SK-N-SH treated with all-trans-retinoic acid at 6 μM for 48 hours (cell line): Measurements from ENCODE around the gene ZNF701.
"Not testable (repeated sequence)": the region's sequence is repeated elsewhere in the genome, so short reads cannot be mapped to it uniquely, and the experiment has no call there.

Experiments
- ATAC-seq: fragments of 200-7000 bp; cut with Tn5 transposase; 3 replicates; pipeline ENCODE4 v1.9.1; 2020; ENCODE audit warnings: mild to moderate bottlenecking, moderate library complexity
- ARNTL ChIP-seq: fragments of 450-650 bp; formaldehyde crosslinking; IDR thresholded peaks from 2 replicates; pipeline ENCODE4 v1.5.0; 2020; ENCODE audit warnings: low read depth, mild to moderate bottlenecking, moderate library complexity, borderline replicate concordance
- BACH2 ChIP-seq: fragments of 250-450 bp; sonication (Bioruptor Pico); IDR thresholded peaks from 2 replicates; pipeline ENCODE4 v1.9.0; 2021; ENCODE audit warnings: mild to moderate bottlenecking, borderline replicate concordance
- CSDC2 ChIP-seq: fragments of 250-450 bp; sonication (Bioruptor Pico); IDR thresholded peaks from 2 replicates; pipeline ENCODE4 v1.5.0; 2020; ENCODE audit warnings: mild to moderate bottlenecking, moderate library complexity
- ESRRG ChIP-seq: fragments of 250-450 bp; sonication (Bioruptor Pico); IDR thresholded peaks from 2 replicates; pipeline ENCODE4 v1.6.1; 2021; ENCODE audit warnings: mild to moderate bottlenecking
- GLIS3 ChIP-seq: fragments of 250-450 bp; sonication (Bioruptor Pico); IDR thresholded peaks from 2 replicates; pipeline ENCODE4 v1.5.0; 2020; ENCODE audit warnings: mild to moderate bottlenecking, moderate library complexity
- ISL1 ChIP-seq: fragments of 250-450 bp; sonication (Bioruptor Pico); IDR thresholded peaks from 2 replicates; pipeline ENCODE4 v2.1.2; 2022; ENCODE audit warnings: mild to moderate bottlenecking, moderate library complexity
- OSR1 ChIP-seq: fragments of 250-450 bp; sonication (Bioruptor Pico); IDR thresholded peaks from 2 replicates; pipeline ENCODE4 v1.8.0; 2022; ENCODE audit warnings: moderate library complexity, mild to moderate bottlenecking, inconsistent platforms
- PPARA ChIP-seq: fragments of 250-450 bp; sonication (Bioruptor Pico); IDR thresholded peaks from 2 replicates; pipeline ENCODE4 v1.5.0; 2020; ENCODE audit warnings: mild to moderate bottlenecking, borderline replicate concordance
- SNAI2 ChIP-seq: fragments of 250-450 bp; sonication (Bioruptor Pico); IDR thresholded peaks from 2 replicates; pipeline ENCODE4 v1.5.0; 2020; ENCODE audit warnings: mild to moderate bottlenecking, moderate library complexity
- TCF4 ChIP-seq: fragments of 250-450 bp; sonication (Bioruptor Pico); IDR thresholded peaks from 2 replicates; pipeline ENCODE4 v1.8.0; 2021; ENCODE audit warnings: mild to moderate bottlenecking, moderate library complexity, borderline replicate concordance
- TOX ChIP-seq: fragments of 250-450 bp; sonication (Bioruptor Pico); IDR thresholded peaks from 2 replicates; pipeline ENCODE4 v1.8.0; 2021; ENCODE audit warnings: mild to moderate bottlenecking, moderate library complexity, borderline replicate concordance
- ZC3H10 ChIP-seq: fragments of 250-450 bp; sonication (Bioruptor Pico); IDR thresholded peaks from 2 replicates; pipeline ENCODE4 v1.5.1; 2021; ENCODE audit warnings: mild to moderate bottlenecking, moderate library complexity
- ZFP3 ChIP-seq: fragments of 250-450 bp; sonication (Bioruptor Pico); IDR thresholded peaks from 2 replicates; pipeline ENCODE4 v1.5.0; 2020; ENCODE audit warnings: mild to moderate bottlenecking, moderate library complexity
- ZFP30 ChIP-seq: fragments of 450-650 bp; formaldehyde crosslinking; IDR thresholded peaks from 2 replicates; pipeline ENCODE4 v1.5.0; 2022; ENCODE audit warnings: mild to moderate bottlenecking, moderate library complexity
- ZNF565 ChIP-seq: fragments of 450-650 bp; formaldehyde crosslinking; conservative IDR thresholded peaks from 2 replicates; pipeline ENCODE4 v1.5.0; 2020; ENCODE audit warnings: low read depth, mild to moderate bottlenecking, moderate library complexity
- ZNF70 ChIP-seq: fragments of 450-650 bp; formaldehyde crosslinking; IDR thresholded peaks from 2 replicates; pipeline ENCODE4 v1.5.0; 2020; ENCODE audit warnings: mild to moderate bottlenecking, moderate library complexity
- ZNF8 ChIP-seq: fragments of 450-650 bp; formaldehyde crosslinking; IDR thresholded peaks from 2 replicates; pipeline ENCODE4 v1.5.0; 2020; ENCODE audit warnings: mild to moderate bottlenecking, moderate library complexity
- TF ChIP-seq, protein P1 (sequence below): fragments of 250-450 bp; sonication (Bioruptor Pico); IDR thresholded peaks from 2 replicates; pipeline ENCODE4 v1.8.0; 2020; ENCODE audit warnings: mild to moderate bottlenecking, moderate library complexity, borderline replicate concordance
- TF ChIP-seq, protein P2 (sequence below): fragments of 250-450 bp; sonication (Bioruptor Pico); IDR thresholded peaks from 2 replicates; pipeline ENCODE4 v1.8.0; 2021; ENCODE audit warnings: low read depth, mild to moderate bottlenecking, moderate library complexity, borderline replicate concordance
- TF ChIP-seq, protein P3 (sequence below): fragments of 250-450 bp; sonication (Bioruptor Pico); IDR thresholded peaks from 2 replicates; pipeline ENCODE4 v1.5.1; 2020; ENCODE audit warnings: low read depth, mild to moderate bottlenecking, moderate library complexity
- TF ChIP-seq, protein P4 (sequence below): fragments of 250-450 bp; sonication (Bioruptor Pico); IDR thresholded peaks from 2 replicates; pipeline ENCODE4 v1.5.1; 2021; ENCODE audit warnings: mild to moderate bottlenecking, moderate library complexity
- TF ChIP-seq, protein P5 (sequence below): fragments of 250-450 bp; sonication (Bioruptor Pico); IDR thresholded peaks from 2 replicates; pipeline ENCODE4 v1.5.0; 2020; ENCODE audit warnings: mild to moderate bottlenecking, moderate library complexity

The ZNF701 gene

DNA sequence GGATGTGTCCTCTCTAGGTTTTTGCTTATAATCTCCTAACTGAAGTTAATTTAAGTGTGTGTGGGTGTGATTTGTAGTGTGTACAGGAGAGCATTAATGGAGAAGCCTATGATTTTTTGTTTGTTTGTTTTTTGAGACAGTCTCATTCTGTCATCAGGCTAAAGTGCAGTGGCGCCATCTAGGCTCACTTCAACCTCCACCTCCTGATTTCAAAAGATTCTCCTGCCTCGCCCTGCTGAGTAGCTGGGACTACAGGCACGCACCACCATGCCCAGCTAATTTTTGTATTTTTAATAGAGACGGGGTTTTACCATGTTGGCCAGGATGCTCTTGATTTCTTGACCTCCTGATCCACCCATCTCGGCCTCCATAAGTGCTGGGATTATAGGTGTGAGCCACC, 20.6 kb downstream of the ZNF701 start:
- TF ChIP-seq ZC3H10 (CRISPR knock-in tag), result no peak
- TF ChIP-seq SNAI2 (CRISPR knock-in tag), result no peak
- TF ChIP-seq PPARA (CRISPR knock-in tag), result no peak
- TF ChIP-seq ZFP3, result no peak
- TF ChIP-seq ISL1 (CRISPR knock-in tag), result no peak
- no peak for TF ChIP-seq TCF4 (CRISPR knock-in tag)
- TF ChIP-seq BACH2 (CRISPR knock-in tag), result no peak
- TF ChIP-seq, protein P1, sequence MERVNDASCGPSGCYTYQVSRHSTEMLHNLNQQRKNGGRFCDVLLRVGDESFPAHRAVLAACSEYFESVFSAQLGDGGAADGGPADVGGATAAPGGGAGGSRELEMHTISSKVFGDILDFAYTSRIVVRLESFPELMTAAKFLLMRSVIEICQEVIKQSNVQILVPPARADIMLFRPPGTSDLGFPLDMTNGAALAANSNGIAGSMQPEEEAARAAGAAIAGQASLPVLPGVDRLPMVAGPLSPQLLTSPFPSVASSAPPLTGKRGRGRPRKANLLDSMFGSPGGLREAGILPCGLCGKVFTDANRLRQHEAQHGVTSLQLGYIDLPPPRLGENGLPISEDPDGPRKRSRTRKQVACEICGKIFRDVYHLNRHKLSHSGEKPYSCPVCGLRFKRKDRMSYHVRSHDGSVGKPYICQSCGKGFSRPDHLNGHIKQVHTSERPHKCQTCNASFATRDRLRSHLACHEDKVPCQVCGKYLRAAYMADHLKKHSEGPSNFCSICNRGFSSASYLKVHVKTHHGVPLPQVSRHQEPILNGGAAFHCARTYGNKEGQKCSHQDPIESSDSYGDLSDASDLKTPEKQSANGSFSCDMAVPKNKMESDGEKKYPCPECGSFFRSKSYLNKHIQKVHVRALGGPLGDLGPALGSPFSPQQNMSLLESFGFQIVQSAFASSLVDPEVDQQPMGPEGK (CRISPR knock-in tag), result no peak
- no peak for TF ChIP-seq ZNF565 (CRISPR knock-in tag)
- TF ChIP-seq ARNTL (CRISPR knock-in tag), result no peak
- TF ChIP-seq, protein P2, sequence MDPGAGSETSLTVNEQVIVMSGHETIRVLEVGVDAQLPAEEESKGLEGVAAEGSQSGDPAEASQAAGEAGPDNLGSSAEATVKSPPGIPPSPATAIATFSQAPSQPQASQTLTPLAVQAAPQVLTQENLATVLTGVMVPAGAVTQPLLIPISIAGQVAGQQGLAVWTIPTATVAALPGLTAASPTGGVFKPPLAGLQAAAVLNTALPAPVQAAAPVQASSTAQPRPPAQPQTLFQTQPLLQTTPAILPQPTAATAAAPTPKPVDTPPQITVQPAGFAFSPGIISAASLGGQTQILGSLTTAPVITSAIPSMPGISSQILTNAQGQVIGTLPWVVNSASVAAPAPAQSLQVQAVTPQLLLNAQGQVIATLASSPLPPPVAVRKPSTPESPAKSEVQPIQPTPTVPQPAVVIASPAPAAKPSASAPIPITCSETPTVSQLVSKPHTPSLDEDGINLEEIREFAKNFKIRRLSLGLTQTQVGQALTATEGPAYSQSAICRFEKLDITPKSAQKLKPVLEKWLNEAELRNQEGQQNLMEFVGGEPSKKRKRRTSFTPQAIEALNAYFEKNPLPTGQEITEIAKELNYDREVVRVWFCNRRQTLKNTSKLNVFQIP, result no peak
- TF ChIP-seq, protein P3, sequence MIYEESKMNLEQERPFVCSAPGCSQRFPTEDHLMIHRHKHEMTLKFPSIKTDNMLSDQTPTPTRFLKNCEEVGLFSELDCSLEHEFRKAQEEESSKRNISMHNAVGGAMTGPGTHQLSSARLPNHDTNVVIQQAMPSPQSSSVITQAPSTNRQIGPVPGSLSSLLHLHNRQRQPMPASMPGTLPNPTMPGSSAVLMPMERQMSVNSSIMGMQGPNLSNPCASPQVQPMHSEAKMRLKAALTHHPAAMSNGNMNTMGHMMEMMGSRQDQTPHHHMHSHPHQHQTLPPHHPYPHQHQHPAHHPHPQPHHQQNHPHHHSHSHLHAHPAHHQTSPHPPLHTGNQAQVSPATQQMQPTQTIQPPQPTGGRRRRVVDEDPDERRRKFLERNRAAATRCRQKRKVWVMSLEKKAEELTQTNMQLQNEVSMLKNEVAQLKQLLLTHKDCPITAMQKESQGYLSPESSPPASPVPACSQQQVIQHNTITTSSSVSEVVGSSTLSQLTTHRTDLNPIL (CRISPR knock-in tag), result no peak
- no peak for TF ChIP-seq OSR1
- no peak for TF ChIP-seq ZNF8 (CRISPR knock-in tag)
- TF ChIP-seq ESRRG (CRISPR knock-in tag), result no peak
- no peak for TF ChIP-seq GLIS3 (CRISPR knock-in tag)
- TF ChIP-seq CSDC2 (CRISPR knock-in tag), result no peak
- TF ChIP-seq ZNF70, result no peak
- no peak for TF ChIP-seq TOX
- TF ChIP-seq ZFP30 (CRISPR knock-in tag), result no peak
- no peak for ATAC-seq

DNA sequence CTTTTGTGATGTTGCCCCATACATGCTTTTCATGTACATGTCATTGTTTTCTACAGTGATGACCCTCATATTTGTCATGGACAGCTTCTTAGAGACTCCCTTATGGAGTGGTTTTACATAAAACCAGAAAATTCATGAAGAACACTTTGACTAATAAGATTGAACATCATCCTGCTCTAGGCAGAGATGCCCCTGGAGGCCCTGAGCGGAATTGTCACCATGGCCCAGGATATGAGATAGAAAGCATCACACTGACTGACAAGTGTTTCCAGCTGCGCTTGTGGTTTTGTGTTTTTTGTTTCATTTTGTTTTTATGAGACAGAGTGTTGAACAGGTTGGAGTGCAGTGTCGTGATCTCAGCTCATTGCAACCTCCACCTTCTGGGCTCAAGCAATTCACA, 22.2 kb downstream of the ZNF701 start:
- TF ChIP-seq, protein P4, sequence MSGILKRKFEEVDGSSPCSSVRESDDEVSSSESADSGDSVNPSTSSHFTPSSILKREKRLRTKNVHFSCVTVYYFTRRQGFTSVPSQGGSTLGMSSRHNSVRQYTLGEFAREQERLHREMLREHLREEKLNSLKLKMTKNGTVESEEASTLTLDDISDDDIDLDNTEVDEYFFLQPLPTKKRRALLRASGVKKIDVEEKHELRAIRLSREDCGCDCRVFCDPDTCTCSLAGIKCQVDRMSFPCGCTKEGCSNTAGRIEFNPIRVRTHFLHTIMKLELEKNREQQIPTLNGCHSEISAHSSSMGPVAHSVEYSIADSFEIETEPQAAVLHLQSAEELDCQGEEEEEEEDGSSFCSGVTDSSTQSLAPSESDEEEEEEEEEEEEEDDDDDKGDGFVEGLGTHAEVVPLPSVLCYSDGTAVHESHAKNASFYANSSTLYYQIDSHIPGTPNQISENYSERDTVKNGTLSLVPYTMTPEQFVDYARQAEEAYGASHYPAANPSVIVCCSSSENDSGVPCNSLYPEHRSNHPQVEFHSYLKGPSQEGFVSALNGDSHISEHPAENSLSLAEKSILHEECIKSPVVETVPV (CRISPR knock-in tag), result no peak
- TF ChIP-seq CSDC2 (CRISPR knock-in tag) (no peak), ARNTL (CRISPR knock-in tag) (no peak), PPARA (CRISPR knock-in tag) (no peak), ZNF565 (CRISPR knock-in tag) (no peak), ZFP3 (no peak), ZFP30 (CRISPR knock-in tag) (no peak), TOX (no peak), ZNF8 (CRISPR knock-in tag) (no peak), BACH2 (CRISPR knock-in tag) (no peak), OSR1 (no peak)
- TF ChIP-seq, protein P2, result no peak
- TF ChIP-seq, protein P1 (CRISPR knock-in tag), result no peak
- TF ChIP-seq, protein P5, sequence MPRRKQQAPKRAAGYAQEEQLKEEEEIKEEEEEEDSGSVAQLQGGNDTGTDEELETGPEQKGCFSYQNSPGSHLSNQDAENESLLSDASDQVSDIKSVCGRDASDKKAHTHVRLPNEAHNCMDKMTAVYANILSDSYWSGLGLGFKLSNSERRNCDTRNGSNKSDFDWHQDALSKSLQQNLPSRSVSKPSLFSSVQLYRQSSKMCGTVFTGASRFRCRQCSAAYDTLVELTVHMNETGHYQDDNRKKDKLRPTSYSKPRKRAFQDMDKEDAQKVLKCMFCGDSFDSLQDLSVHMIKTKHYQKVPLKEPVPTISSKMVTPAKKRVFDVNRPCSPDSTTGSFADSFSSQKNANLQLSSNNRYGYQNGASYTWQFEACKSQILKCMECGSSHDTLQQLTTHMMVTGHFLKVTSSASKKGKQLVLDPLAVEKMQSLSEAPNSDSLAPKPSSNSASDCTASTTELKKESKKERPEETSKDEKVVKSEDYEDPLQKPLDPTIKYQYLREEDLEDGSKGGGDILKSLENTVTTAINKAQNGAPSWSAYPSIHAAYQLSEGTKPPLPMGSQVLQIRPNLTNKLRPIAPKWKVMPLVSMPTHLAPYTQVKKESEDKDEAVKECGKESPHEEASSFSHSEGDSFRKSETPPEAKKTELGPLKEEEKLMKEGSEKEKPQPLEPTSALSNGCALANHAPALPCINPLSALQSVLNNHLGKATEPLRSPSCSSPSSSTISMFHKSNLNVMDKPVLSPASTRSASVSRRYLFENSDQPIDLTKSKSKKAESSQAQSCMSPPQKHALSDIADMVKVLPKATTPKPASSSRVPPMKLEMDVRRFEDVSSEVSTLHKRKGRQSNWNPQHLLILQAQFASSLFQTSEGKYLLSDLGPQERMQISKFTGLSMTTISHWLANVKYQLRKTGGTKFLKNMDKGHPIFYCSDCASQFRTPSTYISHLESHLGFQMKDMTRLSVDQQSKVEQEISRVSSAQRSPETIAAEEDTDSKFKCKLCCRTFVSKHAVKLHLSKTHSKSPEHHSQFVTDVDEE (CRISPR knock-in tag), result no peak
- TF ChIP-seq, all 23 proteins: peak for 0
- no peak for ATAC-seq

DNA sequence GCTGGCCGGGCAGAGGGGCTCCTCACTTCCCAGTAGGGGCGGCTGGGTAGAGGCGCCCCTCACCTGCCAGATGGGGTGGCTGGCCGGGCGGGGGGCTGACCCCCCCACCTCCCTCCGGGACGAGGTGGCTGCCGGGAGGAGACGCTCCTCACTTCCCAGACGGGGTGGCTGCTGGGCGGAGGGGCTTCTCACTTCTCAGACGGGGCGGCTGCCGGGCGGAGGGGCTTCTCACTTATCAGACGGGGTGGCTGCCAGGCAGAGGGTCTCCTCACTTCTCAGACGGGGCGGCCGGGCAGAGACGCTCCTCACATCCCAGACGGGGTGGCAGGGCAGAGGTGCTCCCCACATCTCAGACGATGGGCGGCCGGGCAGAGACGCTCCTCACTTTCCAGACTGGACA, 23.4 kb downstream of the ZNF701 start:
- not testable (repeated sequence) for ATAC-seq
